ENCODE data around the gene ZSWIM4.

DNA sequence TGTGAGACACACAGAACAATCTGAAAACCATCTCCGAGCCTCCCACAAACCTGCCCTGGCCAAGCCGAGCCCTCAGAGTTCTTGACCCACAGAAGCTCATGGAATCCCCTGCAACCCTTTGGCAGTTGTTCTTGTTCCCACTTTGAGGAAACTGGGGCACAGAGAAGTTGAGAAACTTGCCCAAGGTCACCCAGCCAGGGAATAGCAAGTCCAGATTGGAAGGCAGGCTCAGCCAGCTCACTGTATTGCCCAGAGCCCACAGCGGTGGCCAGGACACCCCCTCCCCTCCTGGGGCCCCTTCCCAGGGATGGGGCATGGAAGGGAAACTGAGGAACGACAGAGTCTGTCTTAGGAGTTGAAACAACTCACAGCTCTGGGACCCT lies 1.8 kb downstream of the ZSWIM4 start:
- TF ChIP-seq, protein P1, sequence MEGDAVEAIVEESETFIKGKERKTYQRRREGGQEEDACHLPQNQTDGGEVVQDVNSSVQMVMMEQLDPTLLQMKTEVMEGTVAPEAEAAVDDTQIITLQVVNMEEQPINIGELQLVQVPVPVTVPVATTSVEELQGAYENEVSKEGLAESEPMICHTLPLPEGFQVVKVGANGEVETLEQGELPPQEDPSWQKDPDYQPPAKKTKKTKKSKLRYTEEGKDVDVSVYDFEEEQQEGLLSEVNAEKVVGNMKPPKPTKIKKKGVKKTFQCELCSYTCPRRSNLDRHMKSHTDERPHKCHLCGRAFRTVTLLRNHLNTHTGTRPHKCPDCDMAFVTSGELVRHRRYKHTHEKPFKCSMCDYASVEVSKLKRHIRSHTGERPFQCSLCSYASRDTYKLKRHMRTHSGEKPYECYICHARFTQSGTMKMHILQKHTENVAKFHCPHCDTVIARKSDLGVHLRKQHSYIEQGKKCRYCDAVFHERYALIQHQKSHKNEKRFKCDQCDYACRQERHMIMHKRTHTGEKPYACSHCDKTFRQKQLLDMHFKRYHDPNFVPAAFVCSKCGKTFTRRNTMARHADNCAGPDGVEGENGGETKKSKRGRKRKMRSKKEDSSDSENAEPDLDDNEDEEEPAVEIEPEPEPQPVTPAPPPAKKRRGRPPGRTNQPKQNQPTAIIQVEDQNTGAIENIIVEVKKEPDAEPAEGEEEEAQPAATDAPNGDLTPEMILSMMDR (IDR thresholded peaks at IDR 0.05; ENCODE audit: poor library complexity, severe bottlenecking), result no peak
- TF ChIP-seq RAD21 (conservative IDR thresholded peaks at IDR 0.05), result no peak

All from neural cell (in vitro differentiated cells).